HepG2 (cell line): ENCODE data around the gene DYNC2H1. TPM values are rescaled to one million over a fixed set of nuclear protein-coding genes. Genes with fewer than 3 reads are reported as not detected.

Experiments used
- BORCS8-MEF2B ChIP-seq: sonication (generic); formaldehyde crosslinking; IDR thresholded peaks from 2 replicates; pipeline ENCODE4 v1.8.0; 2022; ENCODE audit warnings: mild to moderate bottlenecking, missing genetic modification reagents
- ELF3 ChIP-seq: IDR thresholded peaks from 2 replicates; pipeline ENCODE4 v1.6.1; 2016; ENCODE audit warnings: missing genetic modification reagents, missing compliant biosample characterization
- NFE2 ChIP-seq: sonication (generic); formaldehyde crosslinking; IDR thresholded peaks from 2 replicates; pipeline ENCODE4 v1.4.0; 2020; ENCODE audit warnings: missing genetic modification reagents
- SNAPC4 ChIP-seq: sonication (generic); formaldehyde crosslinking; IDR thresholded peaks from 2 replicates; pipeline ENCODE4 v1.4.0; 2020; ENCODE audit warnings: mild to moderate bottlenecking, missing genetic modification reagents
- TFE3 ChIP-seq: IDR thresholded peaks from 2 replicates; pipeline ENCODE4 v1.6.1; 2016
- TMF1 ChIP-seq: sonication (generic); formaldehyde crosslinking; IDR thresholded peaks from 2 replicates; pipeline ENCODE4 v1.8.1; 2022; ENCODE audit warnings: low read depth, missing genetic modification reagents
- ZBTB40 ChIP-seq, 2 experiments: fragments of 450-650 bp in 1 of 2; sonication (generic) in 1 of 2; formaldehyde crosslinking in 1 of 2; IDR thresholded peaks; 2 replicates each; pipeline versions ENCODE4 v1.6.1 to v1.8.0; 2016 to 2022; ENCODE audit warnings: antibody characterized with exemption in 1 of 2, mild to moderate bottlenecking in 1 of 2, missing genetic modification reagents in 1 of 2
- ZFAT ChIP-seq: sonication (generic); formaldehyde crosslinking; conservative IDR thresholded peaks from 2 replicates; pipeline ENCODE4 v1.8.1; 2023; ENCODE audit warnings: missing genetic modification reagents, inconsistent platforms
- ZNF180 ChIP-seq: sonication (generic); formaldehyde crosslinking; IDR thresholded peaks from 2 replicates; pipeline ENCODE4 v1.4.0; 2020; ENCODE audit warnings: low read depth, missing genetic modification reagents, borderline replicate concordance
- ZNF326 ChIP-seq: sonication (generic); formaldehyde crosslinking; IDR thresholded peaks from 2 replicates; pipeline ENCODE4 v1.4.0; 2020; ENCODE audit warnings: missing genetic modification reagents, borderline replicate concordance
- ZNF558 ChIP-seq: sonication (generic); formaldehyde crosslinking; IDR thresholded peaks from 2 replicates; pipeline ENCODE4 v1.9.0; 2022; ENCODE audit warnings: mild to moderate bottlenecking, missing genetic modification reagents, borderline replicate concordance
- ZNF816 ChIP-seq: sonication (generic); formaldehyde crosslinking; IDR thresholded peaks from 2 replicates; pipeline ENCODE4 v1.8.0; 2022; ENCODE audit warnings: missing genetic modification reagents, mild to moderate bottlenecking, borderline replicate concordance
- polyA plus RNA-seq, 8 experiments: library from polyadenylated mRNA; depleted of rRNA in 3 of 8; stranded (reverse) in 7 of 8; unstranded in 1 of 8; fragments of >200 nt; fragmentation: Illumina TruSeq in 4 of 8; extraction: Trizol in 4 of 8; gene quantifications; 2 replicates each; pipeline versions ENCODE4 v1.2.1 to v1.2.3, GENCODE V29; 2011 to 2016; ENCODE audit warnings: low read depth in 4 of 8, missing spikeins in 1 of 8, mixed read lengths in 1 of 8; ENCODE audit not compliant: insufficient read depth in 1 of 8
- total RNA-seq, 5 experiments: library from RNA; depleted of rRNA; stranded (reverse); fragments of >200 nt; fragmentation: Illumina TruSeq; extraction: Trizol; gene quantifications; 2 replicates each; pipeline ENCODE4 v1.2.3, GENCODE V29; 2016; ENCODE audit warnings: low read depth in 1 of 5

The DYNC2H1 gene
- total and polyA plus RNA-seq, 2 of the 13 experiments (the other 11 are each of a cell fraction or from before 2014, with no cell fraction given): 0.49 to 0.66 TPM

- TF ChIP-seq ZNF180 (no peak), TFE3 (CRISPR knock-in tag) (peak; percentile 31; the same call in 1 of the 2 replicates), SNAPC4 (no peak), ZNF816 (no peak), ZNF558 (no peak; the same call in 1 of the 2 replicates), NFE2 (CRISPR knock-in tag) (no peak), ELF3 (CRISPR knock-in tag) (0 out of 2 replicates have a peak, but pooled peaks have one; percentile 28), ZFAT (CRISPR knock-in tag) (no peak), ZBTB40 (IDR thresholded peaks at IDR 0.05) (no peak), ZBTB40 (CRISPR knock-in tag; IDR thresholded peaks at IDR 0.05) (no peak), TMF1 (CRISPR knock-in tag) (no peak), ZNF326 (CRISPR knock-in tag) (no peak), BORCS8-MEF2B (CRISPR knock-in tag) (0 out of 2 replicates have a peak, but pooled peaks have one; percentile 64)
These were observed at the start of gene DYNC2H1 (continued) for GRCh38 chr11:103108933-103109817.
